Measurements from ENCODE around the gene LMF2. TPM values are rescaled to one million over a fixed set of nuclear protein-coding genes. Genes with fewer than 3 reads are reported as not detected.

The LMF2 gene
- total RNA-seq, 3 donors from 2014 or later (not counting 1 experiment from before 2014, with no cell fraction given), result 114 to 129 (median 122) TPM

DNA sequence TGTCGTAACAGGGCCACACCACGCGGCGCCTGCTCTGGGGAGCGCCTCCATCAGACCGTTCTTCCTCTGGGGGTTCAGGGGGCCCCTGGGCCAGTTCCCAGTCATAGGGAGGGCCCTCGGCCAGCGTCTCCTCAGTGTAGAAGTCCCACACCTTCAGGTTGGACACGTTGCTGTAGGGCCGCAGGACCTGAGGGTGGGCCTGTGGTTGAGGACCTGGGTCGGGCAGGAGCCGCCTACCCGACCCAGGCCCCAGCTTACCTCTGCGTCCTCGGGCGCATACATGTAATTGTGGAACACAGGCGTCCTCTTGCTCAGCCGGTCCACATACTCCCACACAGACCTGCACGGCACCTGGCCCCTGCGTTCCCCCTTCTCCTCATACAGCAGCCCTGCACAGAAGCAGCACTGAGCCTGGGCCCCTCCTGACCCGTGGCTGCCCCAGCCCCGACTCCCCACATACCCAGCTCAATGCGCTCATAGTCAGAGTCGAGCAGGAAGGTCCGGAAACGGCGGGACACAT is 52.9 kb downstream of the LMF2 start:
- Mint-ChIP-seq H3K36me3 (peaks cover 13% of the 10 kb centered on the region), H3K9me3 (no peaks in the 10 kb centered on the region), H3K4me1 (peaks cover 11 to 17% of the 10 kb centered on the region in 2 donors), H3K4me3 (no peak overlapping the region), H3K27ac (peak overlapping the region in 1 of 2 donors; percentile 23), H3K27me3 (ENCODE audit: low read depth in 2 of 2) (no peaks in the 10 kb centered on the region)
- H3K27ac ChIP-seq (ENCODE audit: low read length), result no peak overlapping the region
- no peak overlapping the region for H3K4me3 ChIP-seq (ENCODE audit: low read length)
- peaks cover 60% of the 10 kb centered on the region for H3K36me3 ChIP-seq (ENCODE audit: control insufficient read depth, insufficient read depth, low read length)
- DNase-seq (no peak), ATAC-seq (no peak)
- H3K4me1 ChIP-seq (ENCODE audit: control insufficient read depth, insufficient read depth, low read length), result peaks cover 5% of the 10 kb centered on the region
- 96% methylated on average over 27 of the region's 27 CpGs for WGBS (ENCODE audit: insufficient coverage)
- H3K9me3 ChIP-seq (ENCODE audit: control insufficient read depth, insufficient read depth, low read length), result no peaks in the 10 kb centered on the region
- intact Hi-C loops (cut with micrococcal nuclease), result no loop called here
- TF ChIP-seq, protein P1, sequence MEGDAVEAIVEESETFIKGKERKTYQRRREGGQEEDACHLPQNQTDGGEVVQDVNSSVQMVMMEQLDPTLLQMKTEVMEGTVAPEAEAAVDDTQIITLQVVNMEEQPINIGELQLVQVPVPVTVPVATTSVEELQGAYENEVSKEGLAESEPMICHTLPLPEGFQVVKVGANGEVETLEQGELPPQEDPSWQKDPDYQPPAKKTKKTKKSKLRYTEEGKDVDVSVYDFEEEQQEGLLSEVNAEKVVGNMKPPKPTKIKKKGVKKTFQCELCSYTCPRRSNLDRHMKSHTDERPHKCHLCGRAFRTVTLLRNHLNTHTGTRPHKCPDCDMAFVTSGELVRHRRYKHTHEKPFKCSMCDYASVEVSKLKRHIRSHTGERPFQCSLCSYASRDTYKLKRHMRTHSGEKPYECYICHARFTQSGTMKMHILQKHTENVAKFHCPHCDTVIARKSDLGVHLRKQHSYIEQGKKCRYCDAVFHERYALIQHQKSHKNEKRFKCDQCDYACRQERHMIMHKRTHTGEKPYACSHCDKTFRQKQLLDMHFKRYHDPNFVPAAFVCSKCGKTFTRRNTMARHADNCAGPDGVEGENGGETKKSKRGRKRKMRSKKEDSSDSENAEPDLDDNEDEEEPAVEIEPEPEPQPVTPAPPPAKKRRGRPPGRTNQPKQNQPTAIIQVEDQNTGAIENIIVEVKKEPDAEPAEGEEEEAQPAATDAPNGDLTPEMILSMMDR (IDR thresholded peaks at IDR 0.05), result no peak
- no peaks in the 10 kb centered on the region for H3K27me3 ChIP-seq (ENCODE audit: control insufficient read depth, insufficient read depth, low read length)

Other genes starting within 250 kb of the LMF2 start
- gene MAPK12, start 246.0 kb downstream of the LMF2 start, total RNA-seq, result 1 to 10 TPM; 2.2 to 2.5 (median 2.4) TPM
- 1 to 10 TPM; 2.2 to 3.1 (median 2.2) TPM for gene MAPK11, start 237.3 kb downstream of the LMF2 start, total RNA-seq
- 10 to 100 TPM in 2 of 3 donors, 1 to 10 TPM in 1; 6.0 to 34.7 (median 18.9) TPM for gene PLXNB2, start 200.1 kb downstream of the LMF2 start, total RNA-seq
- 1 to 10 TPM; 3.1 to 5.0 (median 4.5) TPM for gene DENND6B, start 180.7 kb downstream of the LMF2 start, total RNA-seq
- 100 to 1,000 TPM in 1 of 3 donors, 10 to 100 TPM in 2; 76.0 to 103 (median 78.1) TPM for gene PPP6R2, start 164.4 kb downstream of the LMF2 start, total RNA-seq
- 100 to 1,000 TPM; 235 to 284 (median 242) TPM for gene SBF1, start 32.7 kb downstream of the LMF2 start, total RNA-seq
- 1 to 10 TPM in 2 of 3 donors, under 1 TPM in 1; 0.26 to 2.5 (median 1.5) TPM for gene ADM2, start 26.2 kb downstream of the LMF2 start, total RNA-seq
- under 1 TPM in 1 of 3 donors, not detected in 2; 0.23 TPM for gene MIOX, start 20.8 kb downstream of the LMF2 start, total RNA-seq
- gene NCAPH2, start 522 bp upstream of the LMF2 start, total RNA-seq, result 100 to 1,000 TPM in 2 of 3 donors, 10 to 100 TPM in 1; 94.5 to 106 (median 104) TPM
- gene SCO2, start 17.9 kb upstream of the LMF2 start, total RNA-seq, result 10 to 100 TPM in 1 of 3 donors, 1 to 10 TPM in 2; 2.8 to 13.5 (median 8.4) TPM
- gene TYMP, start 22.3 kb upstream of the LMF2 start, total RNA-seq, result 10 to 100 TPM; 17.7 to 44.6 (median 32.4) TPM
- gene KLHDC7B, start 38.2 kb upstream of the LMF2 start, total RNA-seq, result 1 to 10 TPM; 2.4 to 6.9 (median 5.3) TPM
- gene SYCE3, start 55.2 kb upstream of the LMF2 start, total RNA-seq, result not detected
- 10 to 100 TPM; 53.1 to 75.7 (median 55.5) TPM for gene CPT1B, start 70.7 kb upstream of the LMF2 start, total RNA-seq
- 100 to 1,000 TPM; 166 to 204 (median 180) TPM for gene CHKB, start 75.1 kb upstream of the LMF2 start, total RNA-seq
- under 1 TPM; 0.14 to 0.26 (median 0.18) TPM for gene MAPK8IP2, start 93.1 kb upstream of the LMF2 start, total RNA-seq
- 10 to 100 TPM; 69.2 to 77.8 (median 69.3) TPM for gene ARSA, start 120.5 kb upstream of the LMF2 start, total RNA-seq
- under 1 TPM in 1 of 3 donors, not detected in 2; 0.07 TPM for gene SHANK3, start 165.1 kb upstream of the LMF2 start, total RNA-seq
- not detected for gene ACR, start 230.5 kb upstream of the LMF2 start, total RNA-seq

Data from natural killer cell (primary cell).